ENCODE data around the gene SCAPER. TPM values are rescaled to one million over a fixed set of nuclear protein-coding genes. Genes with fewer than 3 reads are reported as not detected.

SCAPER gene
- total RNA-seq, 1 experiment from 2014 or later = 15.3 TPM

- ATAC-seq = no peak
- CTCF ChIA-PET = no interaction called here
- intact Hi-C loops (cut with micrococcal nuclease; ENCODE audit: unreplicated experiment) = no loop called here
Measured at GRCh38 chr15:76368122-76368621, 537.0 kb downstream of the SCAPER start.

GRCh38 chr15:76366714-76367113 is 538.4 kb downstream of the SCAPER start:
- H3K4me1 ChIP-seq (ENCODE audit: control insufficient read depth, insufficient read depth, low read length) = no peaks in the 10 kb centered on the region
- H3K4me3 ChIP-seq (ENCODE audit: low read depth in 2 of 2, low read length in 2 of 2) = no peak overlapping the region
- POLR2A ChIA-PET = no interaction called here
- no peaks in the 10 kb centered on the region for H3K9me3 ChIP-seq (ENCODE audit: control insufficient read depth, insufficient read depth, low read depth, low read length)
- H3K27ac ChIP-seq (ENCODE audit: low read length) = no peak overlapping the region
- TF ChIP-seq POLR2AphosphoS5 (IDR thresholded peaks at IDR 0.05; ENCODE audit: low read depth, low read length) (no peak), REST (IDR thresholded peaks at IDR 0.05; ENCODE audit: insufficient read depth in 1 of 2, low read depth in 2 of 2, low read length in 1 of 2) (no peak), SIN3A (IDR thresholded peaks at IDR 0.05; ENCODE audit: borderline replicate concordance, insufficient read depth, low read depth, low read length) (no peak), CTCF (IDR thresholded peaks at IDR 0.05) (no peak), TCF7L2 (IDR thresholded peaks at IDR 0.05; ENCODE audit: low read depth, low read length) (no peak)
- CTCF ChIA-PET = no interaction called here
- ATAC-seq = no peak
- H3K27me3 ChIP-seq (ENCODE audit: control insufficient read depth, insufficient read depth, low read length) = no peaks in the 10 kb centered on the region
- in situ Hi-C loops (cut with HindIII; ENCODE audit: low pct_unique_long_range_greater_than_20kb, low sequenced_read_pairs) (no loop called here), intact Hi-C loops (cut with micrococcal nuclease; ENCODE audit: unreplicated experiment) (no loop called here)
- H3K36me3 ChIP-seq (ENCODE audit: control insufficient read depth, insufficient read depth, low read length) = no peaks in the 10 kb centered on the region
- no TSS peak for BruUV-seq (replicated peaks)
- no peak for DNase-seq (ENCODE audit: low read depth, low spot score)

More at GRCh38 chr15:76368122-76368621, 537.0 kb downstream of the SCAPER start:
- TF ChIP-seq TCF7L2 (IDR thresholded peaks at IDR 0.05; ENCODE audit: low read depth, low read length) (no peak), REST (IDR thresholded peaks at IDR 0.05; ENCODE audit: insufficient read depth in 1 of 2, low read depth in 2 of 2, low read length in 1 of 2) (no peak), SIN3A (IDR thresholded peaks at IDR 0.05; ENCODE audit: borderline replicate concordance, insufficient read depth, low read depth, low read length) (no peak), POLR2AphosphoS5 (IDR thresholded peaks at IDR 0.05; ENCODE audit: low read depth, low read length) (no peak), CTCF (IDR thresholded peaks at IDR 0.05) (no peak)
- Histone ChIP-seq H3K4me1 (ENCODE audit: control insufficient read depth, insufficient read depth, low read length) (no peaks in the 10 kb centered on the region), H3K27ac (ENCODE audit: low read length) (no peak overlapping the region), H3K27me3 (ENCODE audit: control insufficient read depth, insufficient read depth, low read length) (no peaks in the 10 kb centered on the region), H3K4me3 (ENCODE audit: low read depth in 2 of 2, low read length in 2 of 2) (no peak overlapping the region), H3K36me3 (ENCODE audit: control insufficient read depth, insufficient read depth, low read length) (no peaks in the 10 kb centered on the region), H3K9me3 (ENCODE audit: control insufficient read depth, insufficient read depth, low read depth, low read length) (no peaks in the 10 kb centered on the region)
- POLR2A ChIA-PET = no interaction called here
- DNase-seq (ENCODE audit: low read depth, low spot score) = no peak
- no TSS peak for BruUV-seq (replicated peaks)
- in situ Hi-C loops (cut with HindIII; ENCODE audit: low pct_unique_long_range_greater_than_20kb, low sequenced_read_pairs) = no loop called here
